ENCODE results near the gene TAGLN.

The TAGLN gene

GRCh38 chr11:117199053-117199915, at the start of gene TAGLN:
Gene TAGLN (plus strand): TSS chr11:117199370. CDS start chr11:117203014, 3,644 bp downstream.
- in situ Hi-C loops (cut with MboI; ENCODE audit: low sequenced_read_pairs): no loop called here

GRCh38 chr11:117152066-117152465, 47.1 kb upstream of the TAGLN start:
- in situ Hi-C loops (cut with MboI; ENCODE audit: low sequenced_read_pairs): no loop called here

GRCh38 chr11:117154468-117154867, 44.7 kb upstream of the TAGLN start:
- in situ Hi-C loops (cut with MboI; ENCODE audit: low sequenced_read_pairs): no loop called here

GRCh38 chr11:117157507-117157906, 41.7 kb upstream of the TAGLN start:
- in situ Hi-C loops (cut with MboI; ENCODE audit: low sequenced_read_pairs): no loop called here

- in situ Hi-C loops (cut with MboI; ENCODE audit: low sequenced_read_pairs): no loop called here
Observed at GRCh38 chr11:117159892-117160291, 39.3 kb upstream of the TAGLN start.

- in situ Hi-C loops (cut with MboI; ENCODE audit: low sequenced_read_pairs): no loop called here
Observed at GRCh38 chr11:117160826-117161225, 38.3 kb upstream of the TAGLN start.

GRCh38 chr11:117166491-117166890, 32.7 kb upstream of the TAGLN start:
- in situ Hi-C loops (cut with MboI; ENCODE audit: low sequenced_read_pairs): no loop called here

- in situ Hi-C loops (cut with MboI; ENCODE audit: low sequenced_read_pairs): no loop called here
Observed at GRCh38 chr11:117169736-117170135, 29.4 kb upstream of the TAGLN start.

- in situ Hi-C loops (cut with MboI; ENCODE audit: low sequenced_read_pairs): no loop called here
Observed at GRCh38 chr11:117170210-117170609, 29.0 kb upstream of the TAGLN start.

- in situ Hi-C loops (cut with MboI; ENCODE audit: low sequenced_read_pairs): no loop called here
Observed at GRCh38 chr11:117171007-117171403, 28.2 kb upstream of the TAGLN start.

- in situ Hi-C loops (cut with MboI; ENCODE audit: low sequenced_read_pairs): no loop called here
Observed at GRCh38 chr11:117171404-117172061, 27.6 kb upstream of the TAGLN start.

GRCh38 chr11:117172724-117173421, 26.3 kb upstream of the TAGLN start:
- in situ Hi-C loops (cut with MboI; ENCODE audit: low sequenced_read_pairs): no loop called here

- in situ Hi-C loops (cut with MboI; ENCODE audit: low sequenced_read_pairs): no loop called here
Observed at GRCh38 chr11:117175104-117175503, 24.1 kb upstream of the TAGLN start.

- in situ Hi-C loops (cut with MboI; ENCODE audit: low sequenced_read_pairs): no loop called here
Observed at GRCh38 chr11:117175781-117176180, 23.4 kb upstream of the TAGLN start.

GRCh38 chr11:117176186-117176585, 23.0 kb upstream of the TAGLN start:
- in situ Hi-C loops (cut with MboI; ENCODE audit: low sequenced_read_pairs): no loop called here

- in situ Hi-C loops (cut with MboI; ENCODE audit: low sequenced_read_pairs): no loop called here
Observed at GRCh38 chr11:117177534-117178209, 21.5 kb upstream of the TAGLN start.

GRCh38 chr11:117178210-117179034, 20.7 kb upstream of the TAGLN start, which contains the start of gene SIDT2:
Gene SIDT2 (plus strand): TSS chr11:117178743. CDS start chr11:117179264, 521 bp downstream.
- in situ Hi-C loops (cut with MboI; ENCODE audit: low sequenced_read_pairs): no loop called here

- in situ Hi-C loops (cut with MboI; ENCODE audit: low sequenced_read_pairs): no loop called here
Observed at GRCh38 chr11:117179048-117179999, 19.8 kb upstream of the TAGLN start.

- in situ Hi-C loops (cut with MboI; ENCODE audit: low sequenced_read_pairs): no loop called here
Observed at GRCh38 chr11:117180020-117180419, 19.1 kb upstream of the TAGLN start.

All from HL-60/S4 treated with retinoic acid at 250 ng/mL for 4 days and 3 days (cell line).